ENCODE measurements around the gene HHAT. TPM values are rescaled to one million over a fixed set of nuclear protein-coding genes. Genes with fewer than 3 reads are reported as not detected.

HHAT gene
- total RNA-seq, 4 donors from 2014 or later, result 2.2 to 11.6 (median 7.3) TPM

DNA sequence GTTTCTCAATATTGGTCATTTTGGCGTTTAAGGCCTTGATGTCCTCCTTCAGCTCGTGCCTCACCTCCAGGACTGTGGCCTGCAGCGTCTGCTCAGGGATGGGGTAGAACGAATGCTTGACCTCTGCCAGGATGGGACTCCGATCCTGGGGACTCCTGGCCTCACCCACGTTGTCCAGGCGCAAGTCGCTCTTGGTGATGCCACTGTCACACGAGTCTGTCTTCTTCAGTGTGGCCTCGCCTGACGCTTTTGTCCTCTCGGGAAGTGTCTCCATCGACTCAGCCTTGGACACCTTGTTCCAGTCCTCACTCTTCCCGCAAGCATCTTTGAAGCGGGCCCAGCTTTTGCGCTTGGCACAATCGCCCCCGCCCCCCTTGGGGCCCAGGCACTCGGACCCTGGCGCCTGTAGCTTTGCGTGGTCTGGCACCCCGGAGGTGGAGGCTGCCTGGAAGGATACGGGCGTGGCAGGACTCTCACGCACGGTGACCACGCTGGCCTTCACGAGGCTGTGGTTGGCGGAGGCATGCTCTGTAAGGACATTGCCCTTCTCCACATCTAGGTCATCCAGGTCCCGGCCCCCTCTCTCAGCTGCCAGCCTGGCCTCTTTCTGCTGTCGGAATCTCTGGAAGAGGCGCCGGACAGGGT lies 354.8 kb downstream of the HHAT start:
- WGBS, 2 donors (ENCODE audit: low coverage in 1 of 2), result 93% methylated on average over 33 of the region's 33 CpGs; no CpG with 5 or more reads in 1 of the 2 donors
- Histone ChIP-seq H3K4me1 (no peaks in the 10 kb centered on the region), H3K4me3 (no peak overlapping the region), H3K27ac (no peak overlapping the region), H3K36me3 (no peaks in the 10 kb centered on the region), H3K27me3 (no peaks in the 10 kb centered on the region), H3K9me3 (no peaks in the 10 kb centered on the region)
- in situ Hi-C loops (cut with MboI; ENCODE audit: low pct_ligation_motif_present in 1 of 4, low pct_unique_long_range_greater_than_20kb in 1 of 4, low sequenced_read_pairs in 3 of 4) (no loop called here), intact Hi-C loops (cut with DNase I; ENCODE audit: low total_unique reads) (no loop called here)
- TF ChIP-seq, protein P1, sequence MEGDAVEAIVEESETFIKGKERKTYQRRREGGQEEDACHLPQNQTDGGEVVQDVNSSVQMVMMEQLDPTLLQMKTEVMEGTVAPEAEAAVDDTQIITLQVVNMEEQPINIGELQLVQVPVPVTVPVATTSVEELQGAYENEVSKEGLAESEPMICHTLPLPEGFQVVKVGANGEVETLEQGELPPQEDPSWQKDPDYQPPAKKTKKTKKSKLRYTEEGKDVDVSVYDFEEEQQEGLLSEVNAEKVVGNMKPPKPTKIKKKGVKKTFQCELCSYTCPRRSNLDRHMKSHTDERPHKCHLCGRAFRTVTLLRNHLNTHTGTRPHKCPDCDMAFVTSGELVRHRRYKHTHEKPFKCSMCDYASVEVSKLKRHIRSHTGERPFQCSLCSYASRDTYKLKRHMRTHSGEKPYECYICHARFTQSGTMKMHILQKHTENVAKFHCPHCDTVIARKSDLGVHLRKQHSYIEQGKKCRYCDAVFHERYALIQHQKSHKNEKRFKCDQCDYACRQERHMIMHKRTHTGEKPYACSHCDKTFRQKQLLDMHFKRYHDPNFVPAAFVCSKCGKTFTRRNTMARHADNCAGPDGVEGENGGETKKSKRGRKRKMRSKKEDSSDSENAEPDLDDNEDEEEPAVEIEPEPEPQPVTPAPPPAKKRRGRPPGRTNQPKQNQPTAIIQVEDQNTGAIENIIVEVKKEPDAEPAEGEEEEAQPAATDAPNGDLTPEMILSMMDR (IDR thresholded peaks at IDR 0.05), result no peak
- no peak for TF ChIP-seq POLR2AphosphoS5 (IDR thresholded peaks at IDR 0.05)
- TF ChIP-seq EP300 (IDR thresholded peaks at IDR 0.05; ENCODE audit: low read depth), result no peak
- TF ChIP-seq POLR2A (IDR thresholded peaks at IDR 0.05), result no peak
- DNase-seq, result no peak

DNA sequence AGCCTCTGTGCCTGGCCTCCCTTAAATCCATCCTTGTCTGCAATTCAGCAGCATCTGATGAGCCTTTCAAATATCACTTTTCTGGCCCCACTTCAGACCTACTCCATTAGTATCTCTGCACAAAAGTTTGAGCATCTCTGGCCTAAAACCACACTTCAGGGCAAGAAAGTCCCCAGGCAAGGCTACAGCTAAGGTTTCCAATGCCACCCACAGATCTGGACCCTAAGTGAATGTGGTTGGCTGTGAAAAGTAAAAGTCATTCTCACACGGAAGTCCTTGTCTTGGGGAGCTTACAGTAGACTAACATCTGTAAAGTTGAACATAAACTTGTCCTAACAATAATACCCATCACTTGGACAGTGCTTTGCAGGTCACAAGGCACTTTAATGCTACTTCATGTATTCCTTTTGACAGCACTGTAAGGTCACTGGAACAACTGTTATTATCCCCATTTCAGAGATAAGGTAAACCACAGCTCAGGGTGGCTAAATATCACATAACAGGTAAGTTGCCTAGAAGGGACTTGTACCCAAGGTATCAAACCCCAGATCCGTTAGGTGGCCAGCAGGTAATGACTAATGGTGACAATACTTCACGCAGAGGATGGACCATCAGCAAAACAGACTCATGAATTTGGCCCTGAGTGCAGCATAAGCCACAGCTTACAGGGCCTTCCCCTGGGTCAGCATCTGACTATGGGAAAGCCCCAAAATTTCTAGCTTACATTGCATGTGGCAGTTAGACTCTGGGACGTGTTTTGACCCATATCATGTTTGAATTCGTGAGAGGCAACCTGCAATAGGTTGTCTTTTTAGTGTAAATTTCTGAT lies 356.0 kb downstream of the HHAT start:
- DNase-seq, result no peak
- H3K27me3 ChIP-seq, result no peaks in the 10 kb centered on the region
- H3K4me3 ChIP-seq, result no peak overlapping the region
- TF ChIP-seq EP300 (IDR thresholded peaks at IDR 0.05; ENCODE audit: low read depth), result no peak
- TF ChIP-seq POLR2A (IDR thresholded peaks at IDR 0.05), result no peak
- TF ChIP-seq POLR2AphosphoS5 (IDR thresholded peaks at IDR 0.05), result no peak
- TF ChIP-seq, protein P1 (IDR thresholded peaks at IDR 0.05), result no peak
- in situ Hi-C loops (cut with MboI; ENCODE audit: low pct_ligation_motif_present in 1 of 4, low pct_unique_long_range_greater_than_20kb in 1 of 4, low sequenced_read_pairs in 3 of 4), result no loop called here
- no peaks in the 10 kb centered on the region for H3K36me3 ChIP-seq
- 67% methylated on average over 5 of the region's 5 CpGs; no CpG with 5 or more reads in 1 of the 2 donors for WGBS, 2 donors (ENCODE audit: low coverage in 1 of 2)
- H3K27ac ChIP-seq, result no peak overlapping the region
- intact Hi-C loops (cut with DNase I; ENCODE audit: low total_unique reads), result no loop called here
- H3K4me1 ChIP-seq, result no peaks in the 10 kb centered on the region
- no peaks in the 10 kb centered on the region for H3K9me3 ChIP-seq

DNA sequence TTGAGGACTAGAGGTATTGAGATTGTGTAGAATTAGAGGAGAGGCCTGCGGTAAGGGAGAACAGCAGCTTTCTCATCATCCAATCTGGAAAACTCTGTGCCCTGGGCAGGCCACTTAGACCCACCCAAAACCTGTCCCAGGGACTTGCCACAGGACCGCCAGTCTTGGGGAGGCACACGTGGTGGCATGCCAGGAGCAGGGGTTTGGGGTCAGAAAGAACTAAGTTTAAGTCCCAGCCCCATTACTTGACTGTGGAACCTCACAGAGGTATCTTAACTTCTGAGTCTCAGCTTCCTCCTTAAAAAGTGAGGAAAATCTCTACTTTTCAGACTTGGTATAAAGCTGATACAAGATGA lies 356.6 kb downstream of the HHAT start:
- in situ Hi-C loops (cut with MboI; ENCODE audit: low pct_ligation_motif_present in 1 of 4, low pct_unique_long_range_greater_than_20kb in 1 of 4, low sequenced_read_pairs in 3 of 4), result no loop called here
- 82% methylated on average over 3 of the region's 3 CpGs; no CpG with 5 or more reads in 1 of the 2 donors for WGBS, 2 donors (ENCODE audit: low coverage in 1 of 2)
- intact Hi-C loops (cut with DNase I; ENCODE audit: low total_unique reads), result no loop called here
- H3K27ac ChIP-seq, result no peak overlapping the region
- DNase-seq, result no peak
- no peaks in the 10 kb centered on the region for H3K36me3 ChIP-seq
- no peak for TF ChIP-seq POLR2AphosphoS5 (IDR thresholded peaks at IDR 0.05)
- no peak for TF ChIP-seq EP300 (IDR thresholded peaks at IDR 0.05; ENCODE audit: low read depth)
- TF ChIP-seq, protein P1 (IDR thresholded peaks at IDR 0.05), result no peak
- TF ChIP-seq POLR2A (IDR thresholded peaks at IDR 0.05), result no peak
- no peak overlapping the region for H3K4me3 ChIP-seq
- no peaks in the 10 kb centered on the region for H3K4me1 ChIP-seq
- H3K27me3 ChIP-seq, result no peaks in the 10 kb centered on the region
- H3K9me3 ChIP-seq, result no peaks in the 10 kb centered on the region

DNA sequence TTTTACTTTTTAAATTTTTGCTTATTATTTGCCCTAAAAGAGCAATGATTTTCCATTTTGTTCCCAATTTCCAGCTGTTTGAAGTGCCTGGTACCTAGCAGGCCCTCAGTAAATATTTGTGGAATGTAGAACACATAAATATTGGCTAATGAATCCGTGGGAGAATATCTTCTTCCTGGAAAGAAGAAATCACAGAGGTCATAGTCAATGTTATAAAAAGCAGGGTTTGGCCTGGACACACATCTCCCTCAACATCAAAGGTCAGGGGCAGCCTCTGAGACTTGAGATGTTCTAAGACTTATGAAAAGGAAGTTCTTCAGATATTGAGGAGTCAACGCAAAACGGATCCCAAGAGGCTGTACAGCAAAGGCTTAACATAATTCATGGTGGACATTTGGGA lies 358.1 kb downstream of the HHAT start:
- in situ Hi-C loops (cut with MboI; ENCODE audit: low pct_ligation_motif_present in 1 of 4, low pct_unique_long_range_greater_than_20kb in 1 of 4, low sequenced_read_pairs in 3 of 4) (no loop called here), intact Hi-C loops (cut with DNase I; ENCODE audit: low total_unique reads) (no loop called here)
- H3K4me3 ChIP-seq, result no peak overlapping the region
- H3K27me3 ChIP-seq, result no peaks in the 10 kb centered on the region
- H3K36me3 ChIP-seq, result no peaks in the 10 kb centered on the region
- no peaks in the 10 kb centered on the region for H3K4me1 ChIP-seq
- H3K27ac ChIP-seq, result no peak overlapping the region
- WGBS, 2 donors (ENCODE audit: low coverage in 1 of 2), result 64 to 76% methylated on average over 2 to 3 of the region's 3 CpGs
- DNase-seq, result no peak
- TF ChIP-seq POLR2AphosphoS5 (IDR thresholded peaks at IDR 0.05) (no peak), EP300 (IDR thresholded peaks at IDR 0.05; ENCODE audit: low read depth) (no peak), POLR2A (IDR thresholded peaks at IDR 0.05) (no peak)
- TF ChIP-seq, protein P1 (IDR thresholded peaks at IDR 0.05), result no peak
- no peaks in the 10 kb centered on the region for H3K9me3 ChIP-seq

All from transverse colon (tissue), 4 donors.